GM23248 (cell line): ENCODE results near the gene MRTFA.

Experiments used
- EZH2 ChIP-seq: fragments of 200-600 bp; sonication (generic); IDR thresholded peaks from 2 replicates; pipeline ENCODE4 v1.6.1; 2018; ENCODE audit warnings: antibody characterized with exemption, mild to moderate bottlenecking; ENCODE audit not compliant: insufficient read depth, poor library complexity, severe bottlenecking
- EZH2phosphoT487 ChIP-seq: fragments of 200-600 bp; sonication (generic); IDR thresholded peaks from 2 replicates; pipeline ENCODE4 v1.6.1; 2018; ENCODE audit warnings: antibody characterized with exemption, moderate library complexity, mild to moderate bottlenecking, low read depth; ENCODE audit not compliant: insufficient read depth

DNA sequence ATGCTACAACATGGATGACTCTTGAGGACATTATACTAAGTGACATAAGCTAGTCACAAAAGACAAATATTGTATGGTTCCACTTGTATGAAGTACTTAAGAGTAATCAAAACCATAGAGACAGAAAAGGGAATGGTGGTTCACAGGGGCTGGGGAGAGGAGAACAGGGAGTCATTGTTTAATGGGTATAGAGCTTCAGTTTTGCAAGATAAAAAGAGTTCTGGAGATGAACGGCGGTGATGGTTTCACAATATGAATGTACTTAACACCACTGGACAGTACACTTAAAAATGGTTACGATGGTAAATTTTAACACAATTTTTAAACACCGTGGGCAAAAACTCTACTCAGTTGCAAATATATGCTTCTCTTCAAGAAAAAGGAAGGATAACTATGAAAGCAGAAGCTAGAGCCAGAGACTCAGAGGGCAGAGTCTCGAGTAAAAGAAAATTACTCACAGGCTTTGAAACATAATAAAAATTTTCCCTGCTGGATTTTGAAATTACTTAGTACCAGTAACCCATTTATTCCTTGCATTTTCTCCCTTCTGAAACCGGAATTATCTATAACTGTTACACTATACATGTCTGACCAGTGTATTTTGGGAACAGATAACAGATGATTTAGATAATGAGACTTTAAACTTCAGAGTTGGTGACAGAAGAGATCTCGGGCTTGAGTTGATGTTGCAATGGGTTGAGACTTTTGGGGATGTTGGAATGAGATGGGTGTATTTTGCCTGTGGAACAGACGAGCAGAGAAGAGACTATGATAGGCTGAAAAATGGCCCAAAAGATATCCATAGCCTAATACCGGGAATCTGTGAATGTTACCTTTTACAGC, 15.0 kb downstream of the MRTFA start:
- TF ChIP-seq EZH2 (no peak), EZH2phosphoT487 (no peak)
